HuH-7.5 (cell line): ENCODE measurements around the gene RNF121.

Experiments
- DNase-seq: peaks from one replicate; pipeline ENCODE4 v3.0.0; 2011; ENCODE audit warnings: low spot score

Gene RNF121

GRCh38 chr11:72005347-72006260 is 76.8 kb downstream of the RNF121 start:
- DNase-seq = no peak

- DNase-seq = no peak
Measured at GRCh38 chr11:72006309-72007088, 77.7 kb downstream of the RNF121 start.

- no peak for DNase-seq
Measured at GRCh38 chr11:72007089-72007476, 78.2 kb downstream of the RNF121 start.

GRCh38 chr11:72007587-72007986 is 78.7 kb downstream of the RNF121 start:
- DNase-seq = no peak

GRCh38 chr11:72008728-72009127 is 79.9 kb downstream of the RNF121 start:
- DNase-seq = no peak

DNA sequence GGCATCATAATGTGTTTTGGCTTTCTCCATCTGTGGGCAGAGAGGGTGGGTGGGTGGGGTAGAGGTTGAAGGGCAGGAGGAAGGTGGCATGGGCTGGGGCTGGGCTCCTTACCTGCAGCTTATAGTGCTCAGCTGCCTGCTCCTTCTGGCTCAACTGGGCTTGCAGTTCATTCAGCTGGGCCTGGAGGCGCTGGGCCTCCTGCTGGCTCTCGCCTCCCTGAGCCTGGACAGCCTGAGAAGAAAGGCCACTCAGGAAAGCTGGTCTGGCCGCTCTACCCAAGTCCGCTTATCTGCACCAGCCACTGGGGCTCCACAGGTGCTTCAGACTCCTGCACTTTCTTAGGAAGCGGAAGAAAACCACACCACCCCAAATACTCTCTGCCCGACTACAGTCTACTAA is 80.3 kb downstream of the RNF121 start:
- no peak for DNase-seq

GRCh38 chr11:72010529-72011233 is 81.8 kb downstream of the RNF121 start:
- DNase-seq = no peak

DNA sequence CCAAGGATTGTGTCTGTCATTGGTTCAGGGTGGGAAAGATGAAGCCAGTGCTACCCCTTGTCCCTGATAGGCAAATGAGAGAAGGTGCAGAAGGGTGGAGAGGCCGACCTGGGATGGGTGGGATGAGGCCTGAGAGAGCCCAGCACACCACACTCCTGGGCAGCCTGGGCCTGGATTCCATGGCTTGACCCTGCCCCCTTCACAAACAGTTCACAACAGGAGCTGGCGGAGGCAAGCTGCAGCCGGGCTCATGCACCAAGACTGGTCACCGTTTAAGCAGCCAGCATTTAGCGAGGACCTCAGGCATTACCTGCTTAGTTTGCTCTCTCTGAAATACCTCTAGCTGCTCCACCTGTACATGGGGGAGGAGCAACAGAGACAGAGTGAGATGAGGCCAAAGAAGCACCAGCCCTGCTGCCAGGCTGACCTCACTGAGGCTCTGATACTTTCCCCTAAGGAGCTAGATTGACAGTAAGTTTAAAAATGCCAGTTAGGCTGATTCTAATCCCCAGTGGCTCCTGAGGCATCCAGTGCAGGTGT is 83.3 kb downstream of the RNF121 start:
- DNase-seq = no peak

DNA sequence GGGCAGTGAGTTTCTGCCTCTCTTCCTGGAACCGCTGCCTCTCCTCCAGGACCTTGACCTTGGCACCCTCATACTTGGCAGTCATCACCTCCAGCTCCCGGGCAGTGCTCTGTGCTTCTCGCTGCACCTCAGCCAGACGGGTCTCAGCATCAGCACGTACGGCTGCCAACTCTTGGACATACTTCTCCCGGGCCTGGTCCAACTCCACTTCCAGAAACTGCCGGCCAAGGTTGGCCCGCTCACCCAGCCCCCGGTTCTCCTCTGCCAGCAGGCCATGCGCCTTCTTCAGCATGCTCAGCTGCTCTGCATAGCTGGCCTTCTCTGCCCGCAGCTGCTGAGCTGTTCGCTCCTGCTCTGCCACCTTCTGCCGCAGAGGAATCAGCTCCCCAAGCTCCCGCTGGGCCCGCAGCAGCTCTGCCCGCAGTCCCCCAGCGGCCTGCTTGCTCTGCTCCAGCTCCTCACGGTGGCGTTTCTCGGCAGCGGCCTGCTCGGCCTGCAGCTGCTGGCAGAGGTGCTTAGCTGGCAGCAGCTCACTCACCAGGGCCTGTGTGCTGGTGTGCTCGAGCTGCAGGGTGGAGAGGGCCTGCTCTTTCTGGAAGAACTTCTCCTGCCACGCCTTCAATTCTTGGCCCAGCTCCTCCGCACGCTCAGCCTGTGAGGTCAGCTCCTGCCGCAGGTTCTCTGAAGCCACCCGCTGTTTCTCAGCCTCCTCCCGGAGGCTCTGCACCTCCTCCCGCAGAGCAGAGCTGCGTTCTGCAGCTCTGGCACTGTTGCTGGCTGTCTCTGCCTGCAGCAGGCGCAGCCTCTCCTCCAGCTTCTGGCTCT is 84.3 kb downstream of the RNF121 start:
- no peak for DNase-seq

DNA sequence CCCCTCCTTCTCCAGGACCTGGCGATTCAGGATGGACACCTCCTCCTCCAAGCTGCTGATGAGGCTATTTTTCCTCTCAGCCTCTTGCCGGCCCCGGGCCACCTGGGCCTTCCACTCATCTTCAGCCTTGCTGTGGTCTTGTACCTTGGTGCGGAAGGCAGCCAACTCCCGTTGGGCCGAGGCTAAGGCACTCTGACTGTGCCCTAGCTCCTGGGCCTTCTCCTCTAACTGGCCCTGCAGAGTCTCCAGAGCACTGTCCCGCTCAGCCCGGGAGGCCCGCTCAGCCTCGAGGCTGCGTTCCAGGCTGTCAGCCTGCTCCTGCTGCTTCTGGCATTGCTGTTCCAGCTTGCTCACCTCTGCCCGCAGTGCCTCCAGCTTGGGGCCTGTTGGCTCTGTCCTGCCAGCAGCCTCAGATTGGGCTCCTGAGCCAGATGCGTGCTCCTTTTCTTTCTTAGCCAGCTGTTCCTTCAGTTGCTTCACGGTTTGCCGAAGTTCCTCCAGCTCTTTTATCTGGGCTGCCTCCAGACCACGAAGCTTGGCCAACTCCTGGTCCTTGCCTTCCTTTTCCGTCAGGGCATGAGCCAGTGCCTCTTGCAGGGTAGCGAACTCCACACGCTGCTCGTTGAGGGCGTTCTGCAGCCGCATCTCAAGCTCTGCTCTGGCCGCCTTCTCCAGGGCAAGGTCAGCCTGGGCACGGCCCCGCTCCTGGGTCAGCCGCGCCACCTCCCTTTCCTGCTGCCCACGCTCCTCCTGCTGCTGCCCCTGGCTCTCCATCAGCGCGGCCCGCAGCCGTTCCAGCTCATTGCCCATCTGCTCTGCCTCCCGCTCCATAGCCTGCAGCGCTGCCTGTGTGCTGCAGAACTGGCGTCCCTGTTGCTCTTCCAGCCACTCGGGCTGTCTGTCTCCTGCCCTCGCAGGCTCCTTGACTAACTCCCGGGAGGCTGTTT is 85.2 kb downstream of the RNF121 start:
- DNase-seq = no peak

DNA sequence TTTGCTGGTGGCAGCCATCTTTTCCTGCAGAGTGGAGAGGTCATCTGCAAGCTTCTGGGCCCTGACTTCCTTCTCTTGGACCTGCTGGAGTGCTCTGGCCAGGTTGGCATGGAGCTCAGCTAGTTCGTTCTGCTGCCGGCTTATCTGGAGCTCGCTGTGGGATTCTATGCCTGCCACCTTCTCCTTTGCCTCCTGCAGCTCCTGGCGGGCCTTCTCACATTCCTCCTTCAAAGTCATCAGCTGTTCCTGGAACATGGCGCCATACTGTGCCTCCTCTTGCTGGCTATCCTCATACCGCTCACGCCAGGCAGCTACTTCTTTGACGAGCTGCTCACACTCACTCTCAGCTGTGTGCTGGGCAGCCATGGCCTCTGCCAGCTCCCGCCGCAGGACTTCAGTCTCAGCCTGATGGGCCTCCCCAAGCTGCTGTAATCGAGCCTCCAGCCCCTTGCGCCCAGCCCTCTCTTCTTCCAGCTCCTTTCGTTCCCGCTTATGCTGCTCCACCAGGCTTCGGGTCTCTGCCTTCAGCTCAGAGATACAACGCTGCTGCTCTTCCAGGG is 86.0 kb downstream of the RNF121 start:
- no peak for DNase-seq

GRCh38 chr11:72015511-72016061 is 86.7 kb downstream of the RNF121 start:
- no peak for DNase-seq

DNA sequence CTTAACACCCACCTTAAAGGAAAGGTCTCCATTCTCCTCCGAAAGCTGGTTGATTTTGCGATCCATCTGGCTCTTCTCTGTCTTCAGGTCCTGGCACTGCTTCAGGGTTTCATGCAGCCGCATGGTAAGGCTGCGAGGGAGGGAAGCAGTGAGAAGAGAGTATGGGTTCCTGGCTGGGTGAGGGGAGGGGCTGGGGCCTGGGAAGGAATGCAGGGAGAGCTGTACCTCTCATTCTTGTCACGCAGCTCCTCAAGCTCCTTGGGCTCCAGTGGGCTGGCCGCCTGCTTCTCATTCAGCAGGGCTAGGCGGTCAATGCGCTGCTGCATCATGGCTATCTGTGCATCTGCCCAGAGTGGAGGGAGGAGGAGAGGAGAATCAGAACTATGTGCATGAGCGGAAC is 89.3 kb downstream of the RNF121 start:
- no peak for DNase-seq

DNA sequence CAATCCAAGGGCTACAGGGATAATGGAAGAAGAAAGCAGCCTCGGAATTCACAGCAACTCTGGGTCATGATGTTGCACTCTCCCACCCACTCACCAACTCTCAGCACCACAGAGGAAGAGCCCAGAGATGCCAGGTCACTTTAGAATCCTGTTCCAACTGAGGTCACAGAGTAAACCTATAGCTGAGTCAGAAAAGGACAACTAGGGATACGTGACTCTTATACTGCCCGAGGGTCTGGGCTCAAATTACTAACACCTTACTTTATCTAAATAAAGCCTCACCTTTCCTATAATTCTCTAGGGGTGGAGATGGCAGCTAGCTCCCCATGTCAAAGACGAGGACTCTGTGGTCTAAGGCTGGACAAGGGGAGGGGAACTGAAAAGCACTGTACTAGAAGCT is 94.5 kb downstream of the RNF121 start:
- no peak for DNase-seq

GRCh38 chr11:72024069-72024754 is 95.4 kb downstream of the RNF121 start:
- DNase-seq = no peak

GRCh38 chr11:72026090-72026489 is 97.2 kb downstream of the RNF121 start:
- DNase-seq = no peak

GRCh38 chr11:72030472-72031045 is 101.7 kb downstream of the RNF121 start:
- no peak for DNase-seq

DNA sequence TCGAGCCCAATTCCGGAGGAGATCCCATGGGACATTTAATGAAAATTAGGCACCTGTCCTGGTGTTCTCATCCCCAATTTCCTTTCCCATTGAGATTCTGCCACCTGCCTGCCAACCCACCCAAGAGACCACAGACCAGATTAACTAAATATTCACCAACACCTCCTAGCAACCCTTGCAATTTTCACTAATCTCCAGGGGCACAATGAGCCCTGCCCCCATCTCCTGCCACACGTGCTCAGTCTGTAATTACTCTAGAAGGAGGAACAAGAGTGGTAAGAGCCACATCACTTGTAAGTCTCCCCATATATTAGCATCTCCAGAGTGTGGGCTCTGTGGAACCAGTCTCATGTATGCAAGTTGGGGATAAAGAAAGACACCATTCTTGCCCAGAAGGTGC is 107.8 kb downstream of the RNF121 start:
- no peak for DNase-seq
